ENCODE measurements around the gene ANKRD44.

The ANKRD44 gene

GRCh38 chr2:196965651-196966050 lies 344.9 kb downstream of the ANKRD44 start:
- Histone ChIP-seq H3K4me1 (ENCODE audit: insufficient read depth, low read length, severe bottlenecking) (no peaks in the 10 kb centered on the region), H3K9me3 (ENCODE audit: low read length) (no peaks in the 10 kb centered on the region), H3K27me3 (ENCODE audit: insufficient read depth, low read length) (no peaks in the 10 kb centered on the region), H3K79me2 (ENCODE audit: insufficient read depth, low read length) (no peaks in the 10 kb centered on the region), H3K4me2 (ENCODE audit: low read length) (no peak overlapping the region), H3K27ac (ENCODE audit: low read depth, low read length, poor library complexity, severe bottlenecking) (no peak overlapping the region), H3F3A (ENCODE audit: insufficient read depth, low read length) (no peaks in the 10 kb centered on the region), H3K36me3 (ENCODE audit: insufficient read depth, low read length) (no peaks in the 10 kb centered on the region), H3K9ac (ENCODE audit: low read length) (no peak overlapping the region), H3K9me2 (ENCODE audit: low read depth, low read length) (no peaks in the 10 kb centered on the region), H4K20me1 (ENCODE audit: insufficient read depth, low read length) (no peaks in the 10 kb centered on the region), H3K4me3 (ENCODE audit: low read depth, low read length, poor library complexity, severe bottlenecking) (no peak overlapping the region), H2AFZ (ENCODE audit: low read length) (no peak overlapping the region)
- TF ChIP-seq CTCF (IDR thresholded peaks at IDR 0.05; ENCODE audit: low read length) = no peak
- no peak for TF ChIP-seq EZH2 (IDR thresholded peaks at IDR 0.05; ENCODE audit: borderline replicate concordance, low read length)

GRCh38 chr2:196963961-196964360 lies 346.6 kb downstream of the ANKRD44 start:
- no peak overlapping the region for H3K4me2 ChIP-seq (ENCODE audit: low read length)
- no peaks in the 10 kb centered on the region for H3K79me2 ChIP-seq (ENCODE audit: insufficient read depth, low read length)
- no peak overlapping the region for H2AFZ ChIP-seq (ENCODE audit: low read length)
- no peaks in the 10 kb centered on the region for H3K9me2 ChIP-seq (ENCODE audit: low read depth, low read length)
- no peak overlapping the region for H3K9ac ChIP-seq (ENCODE audit: low read length)
- H3K27ac ChIP-seq (ENCODE audit: low read depth, low read length, poor library complexity, severe bottlenecking) = no peak overlapping the region
- H3K4me1 ChIP-seq (ENCODE audit: insufficient read depth, low read length, severe bottlenecking) = no peaks in the 10 kb centered on the region
- no peak overlapping the region for H3K4me3 ChIP-seq (ENCODE audit: low read depth, low read length, poor library complexity, severe bottlenecking)
- no peaks in the 10 kb centered on the region for H3F3A ChIP-seq (ENCODE audit: insufficient read depth, low read length)
- H3K27me3 ChIP-seq (ENCODE audit: insufficient read depth, low read length) = no peaks in the 10 kb centered on the region
- no peaks in the 10 kb centered on the region for H4K20me1 ChIP-seq (ENCODE audit: insufficient read depth, low read length)
- no peak for TF ChIP-seq CTCF (IDR thresholded peaks at IDR 0.05; ENCODE audit: low read length)
- TF ChIP-seq EZH2 (IDR thresholded peaks at IDR 0.05; ENCODE audit: borderline replicate concordance, low read length) = no peak
- no peaks in the 10 kb centered on the region for H3K36me3 ChIP-seq (ENCODE audit: insufficient read depth, low read length)
- H3K9me3 ChIP-seq (ENCODE audit: low read length) = no peaks in the 10 kb centered on the region

GRCh38 chr2:196963043-196963442 lies 347.5 kb downstream of the ANKRD44 start:
- no peak overlapping the region for H2AFZ ChIP-seq (ENCODE audit: low read length)
- H3F3A ChIP-seq (ENCODE audit: insufficient read depth, low read length) = no peaks in the 10 kb centered on the region
- H3K4me1 ChIP-seq (ENCODE audit: insufficient read depth, low read length, severe bottlenecking) = no peaks in the 10 kb centered on the region
- no peaks in the 10 kb centered on the region for H3K36me3 ChIP-seq (ENCODE audit: insufficient read depth, low read length)
- TF ChIP-seq EZH2 (IDR thresholded peaks at IDR 0.05; ENCODE audit: borderline replicate concordance, low read length) (no peak), CTCF (IDR thresholded peaks at IDR 0.05; ENCODE audit: low read length) (no peak)
- no peaks in the 10 kb centered on the region for H3K9me3 ChIP-seq (ENCODE audit: low read length)
- no peaks in the 10 kb centered on the region for H3K9me2 ChIP-seq (ENCODE audit: low read depth, low read length)
- no peak overlapping the region for H3K27ac ChIP-seq (ENCODE audit: low read depth, low read length, poor library complexity, severe bottlenecking)
- H3K9ac ChIP-seq (ENCODE audit: low read length) = no peak overlapping the region
- no peak overlapping the region for H3K4me2 ChIP-seq (ENCODE audit: low read length)
- H3K79me2 ChIP-seq (ENCODE audit: insufficient read depth, low read length) = no peaks in the 10 kb centered on the region
- H3K4me3 ChIP-seq (ENCODE audit: low read depth, low read length, poor library complexity, severe bottlenecking) = no peak overlapping the region
- H4K20me1 ChIP-seq (ENCODE audit: insufficient read depth, low read length) = no peaks in the 10 kb centered on the region
- H3K27me3 ChIP-seq (ENCODE audit: insufficient read depth, low read length) = no peaks in the 10 kb centered on the region
